Activated CD4-positive, CD25-positive, alpha-beta regulatory T cell treated with anti-CD3 and anti-CD28 coated beads, Interleukin-2, amount 50 U/mL, for 72 hours (primary cell): ENCODE data around the gene TNFRSF12A.

ENCODE experiments used
- DNase-seq: peaks from one replicate; pipeline ENCODE4 v3.0.0; 2021

TNFRSF12A gene

GRCh38 chr16:3012828-3013420 is 7.2 kb upstream of the TNFRSF12A start, which contains the start of gene CLDN9:
Gene CLDN9, plus strand, starts transcription at chr16:3012923. Its CDS starts 440 bp downstream, at chr16:3013363.
- no peak for DNase-seq

- DNase-seq: no peak
Measured at GRCh38 chr16:3013491-3013951, 6.6 kb upstream of the TNFRSF12A start.

DNA sequence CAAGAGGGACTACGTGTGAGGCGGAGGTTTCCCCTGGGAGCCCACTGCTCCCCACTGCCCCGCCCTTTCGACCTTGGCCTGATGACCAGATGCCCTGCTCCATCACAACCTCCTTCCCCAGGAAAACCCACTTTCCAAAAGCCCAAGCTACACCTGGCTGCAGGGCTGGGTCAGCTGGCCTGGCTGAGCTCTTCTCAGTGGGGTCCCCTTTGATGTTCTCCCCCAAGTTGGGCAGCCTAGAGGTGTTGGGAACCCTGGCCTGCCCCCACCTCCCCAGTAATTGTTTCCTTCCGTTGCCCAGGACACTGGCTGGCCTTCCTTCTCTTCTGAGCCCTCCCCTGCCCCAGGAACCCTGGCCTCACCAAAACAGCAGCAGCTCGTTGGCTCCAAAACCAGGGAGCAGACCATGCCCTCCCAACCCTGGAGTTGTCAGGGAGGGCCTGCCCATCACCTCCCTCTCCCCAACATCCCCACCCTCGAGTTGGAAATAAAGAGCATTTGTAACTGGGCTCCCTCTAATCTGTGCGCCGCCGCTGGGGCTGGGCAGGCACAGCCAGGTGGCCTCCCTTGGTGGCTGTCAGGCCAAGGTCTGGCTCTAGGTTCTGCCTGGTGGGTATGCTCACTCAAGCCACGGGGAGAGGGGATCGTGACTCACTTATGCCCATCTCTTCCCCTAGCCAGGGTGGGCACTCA is 6.0 kb upstream of the TNFRSF12A start:
- no peak for DNase-seq

DNA sequence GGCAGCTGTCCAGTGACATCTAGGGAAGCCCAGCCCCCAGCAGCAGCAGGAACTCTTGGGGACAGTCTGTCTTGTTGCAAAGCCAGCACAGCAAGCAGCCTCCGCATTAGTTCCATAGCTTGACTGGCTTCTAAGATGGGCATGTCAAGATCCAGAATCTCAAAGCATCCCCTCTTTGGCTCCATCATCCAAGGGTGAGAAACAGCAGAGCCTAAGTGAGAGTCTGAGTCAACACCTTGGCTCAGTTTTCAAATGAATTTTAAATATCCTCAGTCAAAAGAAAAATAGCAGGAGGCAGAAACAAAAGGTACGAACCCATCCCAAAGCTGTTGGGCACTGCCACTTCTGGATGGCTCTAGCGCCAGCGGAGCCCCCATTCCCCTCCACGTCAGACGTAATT is 5.2 kb upstream of the TNFRSF12A start:
- no peak for DNase-seq

DNA sequence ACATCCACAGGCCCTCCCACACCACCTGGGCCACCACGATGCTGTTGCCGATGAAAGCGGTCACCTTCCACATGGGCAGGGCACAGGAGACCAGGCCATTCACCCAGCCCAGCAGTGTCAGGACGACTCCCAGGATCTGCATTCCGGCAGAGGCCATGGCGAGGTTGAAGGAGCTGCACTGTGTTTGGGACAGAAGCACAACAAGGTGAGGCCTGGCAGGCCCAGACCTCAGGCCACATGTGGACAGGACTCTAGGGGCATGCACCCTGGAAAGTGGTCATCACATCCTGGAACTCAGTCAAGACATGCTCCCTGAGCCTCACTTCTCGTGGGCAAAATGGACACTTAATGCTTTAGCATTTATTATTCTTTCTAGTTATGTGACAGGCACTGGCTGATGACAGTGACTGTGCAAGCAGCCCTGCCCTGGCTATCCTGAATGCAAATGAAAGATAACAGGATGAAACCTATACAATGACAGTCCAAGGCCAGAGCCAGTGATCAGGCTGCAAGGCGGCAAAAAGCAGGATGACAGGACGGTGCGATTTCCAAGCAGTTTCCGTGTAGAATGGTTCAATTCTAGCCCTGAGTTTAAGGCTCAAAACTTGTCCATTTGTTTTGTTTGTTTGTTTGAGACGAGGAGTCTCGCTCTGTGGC is 4.2 kb upstream of the TNFRSF12A start:
- DNase-seq: no peak

DNA sequence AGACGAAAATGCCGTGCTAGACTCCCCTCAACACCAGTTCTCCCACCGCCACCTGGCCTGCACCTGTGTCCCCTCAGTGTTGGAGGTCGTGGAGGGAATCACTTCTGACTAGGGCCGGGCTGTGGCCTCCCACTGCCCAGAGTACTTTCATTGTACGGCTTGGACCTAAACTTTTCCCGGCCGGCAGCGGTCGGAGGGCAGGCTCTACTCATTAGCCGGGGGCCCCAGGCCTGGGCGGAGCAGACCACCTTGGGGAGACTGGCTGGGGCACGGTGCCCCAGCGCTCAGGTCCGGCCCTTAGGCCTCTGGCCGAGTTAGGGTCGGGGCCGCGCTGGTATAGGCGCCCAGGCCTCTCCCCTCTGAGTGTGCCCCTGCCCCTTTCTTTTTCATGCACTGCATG is 2.8 kb upstream of the TNFRSF12A start:
- no peak for DNase-seq

DNA sequence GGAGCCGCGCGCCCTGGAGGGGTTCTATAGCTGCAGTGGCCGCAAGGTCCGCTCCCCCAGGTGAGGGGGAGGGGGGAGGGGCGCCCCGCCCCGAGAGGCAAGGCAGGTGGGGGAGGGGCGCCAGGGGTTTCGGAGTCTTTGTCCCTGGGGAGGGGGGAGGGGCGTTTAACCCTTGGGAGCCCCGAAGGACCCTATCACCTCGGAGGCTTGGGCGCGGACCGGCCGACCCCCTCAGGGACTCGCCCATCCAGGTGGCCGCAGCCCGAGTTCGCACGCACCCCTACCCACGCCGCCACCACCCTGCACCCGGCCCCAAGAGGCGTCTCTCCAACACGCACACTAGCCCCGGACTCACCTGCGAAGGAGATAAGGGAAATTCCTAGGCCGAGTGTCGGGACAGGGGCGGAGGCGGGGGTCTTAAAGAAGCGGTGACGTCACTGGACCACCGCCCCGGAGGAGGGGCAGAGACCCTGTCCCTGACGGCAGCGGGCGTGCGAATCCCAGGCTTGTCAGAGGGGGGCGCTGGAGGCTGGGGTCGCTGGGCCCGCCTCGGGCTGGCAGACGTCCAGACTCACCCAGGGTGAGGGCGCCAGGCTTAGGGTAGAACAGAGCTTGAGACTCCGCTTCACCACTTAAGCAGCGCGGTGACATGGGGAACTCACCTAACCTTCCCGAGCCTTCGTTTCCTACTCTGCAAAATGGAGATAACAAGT is 2.2 kb upstream of the TNFRSF12A start, which contains the start of gene CLDN6:
Gene CLDN6, minus strand, starts transcription at position 390 of the 713 bp plus-strand sequence. CDS start 2,162 bp downstream, outside the sequence.
- no peak for DNase-seq

DNA sequence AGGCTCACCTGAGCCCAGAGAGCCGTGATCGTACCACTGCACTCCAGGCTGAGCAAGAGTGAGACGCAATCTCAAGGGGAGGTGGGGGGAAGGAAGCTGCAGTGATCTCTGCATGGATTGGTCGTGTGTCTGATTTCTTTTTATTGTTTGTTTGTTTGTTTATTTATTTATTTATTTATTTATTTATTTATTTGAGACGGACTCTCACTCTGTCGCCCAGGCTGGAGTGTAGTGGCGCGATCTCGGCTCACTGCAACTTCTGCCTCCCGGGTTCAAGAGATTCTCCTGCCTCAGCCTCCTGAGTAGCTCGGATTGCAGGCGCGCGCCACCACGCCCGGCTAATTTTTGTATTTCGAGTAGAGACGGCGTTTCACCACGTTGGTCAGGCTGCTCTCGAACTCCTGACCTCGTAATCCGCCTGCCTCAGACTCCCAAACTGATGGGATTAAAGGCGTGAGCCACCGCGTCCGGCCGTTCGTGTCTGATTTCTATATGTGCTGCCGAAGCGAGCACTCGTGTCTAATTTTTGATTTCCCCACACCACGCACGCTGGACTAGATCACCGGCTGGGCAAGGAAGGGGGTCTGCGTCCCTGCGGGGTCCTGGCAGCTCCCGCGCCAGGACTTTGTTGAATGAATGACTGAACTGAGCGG is 448 bp upstream of the TNFRSF12A start:
- DNase-seq: no peak

DNA sequence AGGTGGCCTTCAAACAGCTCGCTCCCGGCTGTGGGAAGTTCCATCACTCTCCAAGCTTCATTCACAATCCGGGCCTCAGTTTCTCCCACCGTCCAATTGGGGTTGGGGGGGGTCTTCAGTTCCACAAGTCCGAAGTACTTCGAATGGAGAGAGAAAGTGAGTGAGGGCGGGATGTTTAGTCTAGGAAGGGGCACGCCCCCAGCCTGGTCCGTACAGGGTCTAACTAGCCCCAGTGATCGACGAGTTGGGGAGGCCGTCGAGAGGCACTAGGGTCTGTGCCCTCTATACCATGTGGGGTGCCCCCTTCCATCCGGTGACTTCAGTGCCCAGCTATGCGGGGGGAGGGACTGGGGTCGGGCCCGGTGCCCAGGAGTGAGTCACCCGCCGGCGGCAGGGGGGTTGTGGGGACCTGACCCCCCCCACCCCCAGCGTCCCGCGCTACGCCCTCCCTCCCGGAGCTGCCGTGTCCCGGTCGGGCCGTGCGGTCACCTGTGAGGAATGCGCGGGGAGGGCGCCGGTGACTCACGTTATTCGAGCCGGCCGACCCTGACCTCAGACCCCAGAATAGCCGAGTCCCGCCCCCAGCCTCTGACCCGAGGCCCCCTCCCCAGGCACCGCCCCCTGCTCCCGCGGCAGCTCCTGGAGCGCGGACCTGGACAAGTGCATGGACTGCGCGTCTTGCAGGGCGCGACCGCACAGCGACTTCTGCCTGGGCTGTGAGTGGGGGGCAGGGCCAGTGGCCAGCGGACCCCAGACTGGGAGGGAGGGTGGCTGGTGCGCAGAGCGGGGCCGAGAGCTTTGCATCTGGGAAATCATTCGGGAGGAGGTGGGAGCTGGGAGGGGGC is 658 bp downstream of the TNFRSF12A start:
- peak; percentile 59 for DNase-seq

DNA sequence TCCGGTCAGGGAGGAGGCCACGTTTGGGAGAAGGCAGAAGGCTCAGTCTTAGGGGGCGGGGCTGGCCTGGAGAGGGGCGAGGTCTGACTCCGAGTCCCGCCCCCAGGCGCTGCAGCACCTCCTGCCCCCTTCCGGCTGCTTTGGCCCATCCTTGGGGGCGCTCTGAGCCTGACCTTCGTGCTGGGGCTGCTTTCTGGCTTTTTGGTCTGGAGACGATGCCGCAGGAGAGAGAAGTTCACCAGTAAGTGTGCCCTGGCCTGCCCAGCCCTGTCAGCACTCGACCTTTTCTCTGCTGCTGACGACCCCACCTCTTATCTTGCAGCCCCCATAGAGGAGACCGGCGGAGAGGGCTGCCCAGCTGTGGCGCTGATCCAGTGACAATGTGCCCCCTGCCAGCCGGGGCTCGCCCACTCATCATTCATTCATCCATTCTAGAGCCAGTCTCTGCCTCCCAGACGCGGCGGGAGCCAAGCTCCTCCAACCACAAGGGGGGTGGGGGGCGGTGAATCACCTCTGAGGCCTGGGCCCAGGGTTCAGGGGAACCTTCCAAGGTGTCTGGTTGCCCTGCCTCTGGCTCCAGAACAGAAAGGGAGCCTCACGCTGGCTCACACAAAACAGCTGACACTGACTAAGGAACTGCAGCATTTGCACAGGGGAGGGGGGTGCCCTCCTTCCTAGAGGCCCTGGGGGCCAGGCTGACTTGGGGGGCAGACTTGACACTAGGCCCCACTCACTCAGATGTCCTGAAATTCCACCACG is 1.5 kb downstream of the TNFRSF12A start:
- DNase-seq: peak; percentile 76

DNA sequence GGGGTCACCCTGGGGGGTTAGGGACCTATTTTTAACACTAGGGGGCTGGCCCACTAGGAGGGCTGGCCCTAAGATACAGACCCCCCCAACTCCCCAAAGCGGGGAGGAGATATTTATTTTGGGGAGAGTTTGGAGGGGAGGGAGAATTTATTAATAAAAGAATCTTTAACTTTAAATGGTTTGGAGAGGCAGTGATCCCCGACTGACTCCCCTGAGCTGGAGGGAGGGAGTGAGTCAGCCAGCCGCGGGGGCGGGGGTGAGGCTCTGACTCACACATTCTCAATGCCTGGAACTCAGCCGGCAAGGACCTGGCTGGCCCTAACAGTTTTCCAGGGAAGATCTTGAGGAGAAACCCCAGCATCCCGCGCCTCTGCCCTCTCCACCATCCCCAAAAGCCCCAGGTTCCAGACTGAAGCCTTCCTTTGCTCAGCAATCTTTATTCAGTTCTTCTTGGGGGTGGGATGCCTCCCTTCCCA is 2.1 kb downstream of the TNFRSF12A start:
- peak; percentile 83 for DNase-seq

- DNase-seq: no peak
Measured at GRCh38 chr16:3022684-3023414, 2.7 kb downstream of the TNFRSF12A start.

- DNase-seq: no peak
Measured at GRCh38 chr16:3023415-3023668, 3.2 kb downstream of the TNFRSF12A start.

DNA sequence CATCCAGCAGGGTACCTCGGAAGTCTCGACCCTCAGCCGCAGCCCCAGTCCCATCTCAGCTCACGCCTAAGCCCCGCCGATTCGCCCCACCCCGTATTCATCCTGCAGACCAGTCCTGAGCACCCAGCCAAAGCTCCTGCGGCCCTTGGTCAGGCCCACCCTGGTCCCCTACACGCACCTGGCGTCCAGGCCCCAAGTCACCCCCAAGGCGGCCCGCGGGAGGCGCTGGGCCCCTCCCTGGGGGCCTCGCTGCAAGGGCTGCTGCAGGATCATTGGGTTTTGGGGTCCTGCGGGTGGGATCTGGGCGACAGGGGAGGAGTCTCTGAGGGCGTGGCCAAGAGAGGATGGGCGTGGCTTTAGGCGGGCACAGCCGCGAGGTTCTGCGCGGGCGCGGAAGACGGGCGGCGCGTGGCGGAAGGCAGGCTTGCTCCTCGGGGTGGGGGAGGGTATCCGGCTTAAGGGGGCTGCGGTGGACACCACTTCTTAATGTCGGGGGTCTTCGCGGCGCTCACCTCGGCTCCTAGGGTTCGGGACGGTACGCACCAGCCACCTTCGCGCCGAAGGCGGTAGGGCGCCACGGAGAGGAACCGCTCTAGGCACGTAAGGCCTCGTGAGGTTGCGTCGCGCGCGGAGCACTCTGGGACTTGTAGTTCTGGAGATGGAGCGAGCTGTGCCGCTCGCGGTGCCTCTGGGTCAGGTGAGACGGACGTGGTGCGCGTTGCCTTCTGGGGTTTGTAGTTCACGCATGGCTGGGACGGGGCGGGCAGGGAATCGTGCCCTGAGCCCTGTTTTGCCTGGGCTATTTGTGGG is 3.7 kb downstream of the TNFRSF12A start, which contains the start of the genes HCFC1R1 and THOC6:
Gene HCFC1R1, minus strand, starts transcription at position 274 of the 810 bp plus-strand sequence. Its CDS starts 1 bp downstream, at position 273.
Gene THOC6, plus strand, starts transcription at position 367 of the 810 bp plus-strand sequence. Its CDS starts 292 bp downstream, at position 659.
- DNase-seq: peak; percentile 92

- DNase-seq: no peak
Measured at GRCh38 chr16:3025032-3026002, 5.1 kb downstream of the TNFRSF12A start.

- DNase-seq: no peak
Measured at GRCh38 chr16:3026003-3026378, 5.8 kb downstream of the TNFRSF12A start.

DNA sequence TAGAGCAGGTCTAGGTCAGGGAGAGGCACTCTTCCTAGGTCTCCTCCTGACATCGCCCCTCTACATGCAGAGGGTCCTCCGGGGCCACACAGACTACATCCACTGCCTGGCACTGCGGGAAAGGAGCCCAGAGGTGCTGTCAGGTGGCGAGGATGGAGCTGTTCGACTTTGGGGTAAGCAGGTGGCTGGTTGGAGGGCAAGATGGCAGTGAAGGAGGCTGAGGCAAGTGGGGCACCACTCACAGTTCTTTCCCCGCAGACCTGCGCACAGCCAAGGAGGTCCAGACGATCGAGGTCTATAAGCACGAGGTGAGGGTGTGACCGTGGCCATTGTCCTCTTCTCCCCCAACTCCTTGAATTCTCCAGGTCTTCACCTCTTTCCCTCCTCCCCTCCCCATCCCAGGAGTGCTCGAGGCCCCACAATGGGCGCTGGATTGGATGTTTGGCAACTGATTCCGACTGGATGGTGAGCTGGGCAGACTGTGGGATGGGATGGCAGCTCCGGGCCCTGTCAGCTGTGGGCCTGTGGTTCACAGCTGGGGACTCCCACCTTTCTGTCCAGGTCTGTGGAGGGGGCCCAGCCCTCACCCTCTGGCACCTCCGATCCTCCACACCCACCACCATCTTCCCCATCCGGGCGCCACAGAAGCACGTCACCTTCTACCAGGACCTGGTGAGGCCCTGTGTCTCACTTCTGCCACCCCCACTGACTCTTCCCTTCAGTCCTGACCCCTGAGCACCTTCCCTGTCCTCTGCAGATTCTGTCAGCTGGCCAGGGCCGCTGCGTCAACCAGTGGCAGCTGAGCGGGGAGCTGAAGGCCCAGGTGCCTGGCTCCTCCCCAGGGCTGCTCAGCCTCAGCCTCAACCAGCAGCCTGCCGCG is 6.7 kb downstream of the TNFRSF12A start:
- DNase-seq: no peak
